8988T (cell line): Measurements from ENCODE around the gene SYNE4.
"Not testable (repeated sequence)": the region's sequence is repeated elsewhere in the genome, so short reads cannot be mapped to it uniquely, and the experiment has no call there.

Experiments used
- DNase-seq: peaks from one replicate; pipeline ENCODE4 v3.0.0; 2011

The SYNE4 gene

GRCh38 chr19:36008336-36008978, at the start of gene SYNE4:
SYNE4 (minus strand) TSS chr19:36008813; CDS start chr19:36008681, 132 bp downstream.
- DNase-seq: no peak

GRCh38 chr19:36054733-36055686, 46.4 kb upstream of the SYNE4 start, which contains the start of gene WDR62:
WDR62 (plus strand) TSS chr19:36054897; CDS start chr19:36054972, 75 bp downstream.
- DNase-seq: peak; percentile 96

- DNase-seq: peak; percentile 97
These were observed 45.6 kb upstream of the SYNE4 start, which contains the start of gene THAP8 for GRCh38 chr19:36054119-36054732. THAP8 (minus strand) TSS chr19:36054285; CDS start chr19:36054217, 68 bp downstream.

- DNase-seq: no peak
These were observed 43.0 kb upstream of the SYNE4 start for GRCh38 chr19:36051637-36052036.

DNA sequence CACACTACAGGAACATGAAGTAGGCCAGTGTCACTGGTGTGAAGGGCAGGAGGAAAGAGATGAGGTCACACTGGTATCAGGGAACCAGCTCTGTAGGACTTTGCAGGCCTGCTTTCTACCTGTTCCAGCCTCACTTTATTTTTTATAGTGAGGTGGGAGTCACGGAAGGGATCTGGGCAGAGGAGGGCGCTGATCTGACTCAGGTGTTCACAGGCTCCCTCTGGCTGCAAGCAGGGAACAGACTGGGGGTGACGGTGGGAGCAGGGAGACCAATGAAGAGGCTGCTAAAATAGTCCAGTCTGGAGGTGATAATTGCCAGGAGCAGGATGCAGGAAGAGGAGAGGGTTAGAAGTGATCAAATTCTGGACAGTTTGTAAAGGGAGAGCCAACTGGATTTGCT, 42.6 kb upstream of the SYNE4 start:
- DNase-seq: no peak

DNA sequence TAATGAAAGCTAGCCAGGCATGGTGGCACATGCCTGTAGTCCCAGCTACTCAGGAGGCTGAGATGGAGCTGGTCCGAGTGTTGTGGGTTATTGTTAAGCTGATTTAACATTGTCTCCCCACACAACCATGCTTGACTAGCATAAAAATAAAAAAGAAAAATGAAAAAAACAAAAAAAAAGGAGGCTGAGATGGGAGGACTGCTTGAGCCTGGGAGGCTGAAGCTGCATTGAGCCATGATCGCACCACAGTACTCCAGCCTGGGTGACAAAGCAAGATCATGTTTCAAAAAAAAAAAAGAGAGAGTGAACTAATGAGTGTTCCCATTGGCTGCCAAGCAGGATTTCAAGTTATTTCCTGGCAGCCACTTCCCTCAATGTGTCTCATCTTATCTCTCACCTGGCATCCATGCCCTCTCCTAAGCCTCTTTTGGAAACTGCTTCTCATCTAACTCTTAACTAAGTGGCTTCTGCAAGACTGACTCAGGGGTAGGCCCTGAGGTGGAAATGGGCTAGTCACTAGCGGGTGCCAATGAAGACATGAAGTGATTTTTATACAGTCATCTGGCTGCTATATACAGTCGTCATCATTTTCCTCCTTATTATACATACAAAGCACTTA, 40.6 kb upstream of the SYNE4 start:
- no peak for DNase-seq

- no peak for DNase-seq
These were observed 39.2 kb upstream of the SYNE4 start for GRCh38 chr19:36047835-36048234.

- DNase-seq: no peak
These were observed 37.9 kb upstream of the SYNE4 start for GRCh38 chr19:36046443-36047050.

GRCh38 chr19:36043952-36044351, 35.3 kb upstream of the SYNE4 start:
- DNase-seq: no peak

- no peak for DNase-seq
These were observed 33.2 kb upstream of the SYNE4 start for GRCh38 chr19:36041831-36042230.

- DNase-seq: not testable (repeated sequence)
These were observed 32.5 kb upstream of the SYNE4 start for GRCh38 chr19:36041092-36041491.

- no peak for DNase-seq
These were observed 31.9 kb upstream of the SYNE4 start for GRCh38 chr19:36040495-36040894.

- DNase-seq: no peak
These were observed 23.9 kb upstream of the SYNE4 start, which contains the start of gene CLIP3 for GRCh38 chr19:36032251-36033104. CLIP3 (minus strand) TSS chr19:36032873; CDS start chr19:36032357, 516 bp downstream.

GRCh38 chr19:36031308-36031707, 22.7 kb upstream of the SYNE4 start:
- DNase-seq: no peak

GRCh38 chr19:36030264-36031148, 21.9 kb upstream of the SYNE4 start:
- peak; percentile 59 for DNase-seq

- DNase-seq: no peak
These were observed 19.9 kb upstream of the SYNE4 start for GRCh38 chr19:36028313-36029041.

GRCh38 chr19:36027696-36028095, 19.1 kb upstream of the SYNE4 start:
- no peak for DNase-seq

DNA sequence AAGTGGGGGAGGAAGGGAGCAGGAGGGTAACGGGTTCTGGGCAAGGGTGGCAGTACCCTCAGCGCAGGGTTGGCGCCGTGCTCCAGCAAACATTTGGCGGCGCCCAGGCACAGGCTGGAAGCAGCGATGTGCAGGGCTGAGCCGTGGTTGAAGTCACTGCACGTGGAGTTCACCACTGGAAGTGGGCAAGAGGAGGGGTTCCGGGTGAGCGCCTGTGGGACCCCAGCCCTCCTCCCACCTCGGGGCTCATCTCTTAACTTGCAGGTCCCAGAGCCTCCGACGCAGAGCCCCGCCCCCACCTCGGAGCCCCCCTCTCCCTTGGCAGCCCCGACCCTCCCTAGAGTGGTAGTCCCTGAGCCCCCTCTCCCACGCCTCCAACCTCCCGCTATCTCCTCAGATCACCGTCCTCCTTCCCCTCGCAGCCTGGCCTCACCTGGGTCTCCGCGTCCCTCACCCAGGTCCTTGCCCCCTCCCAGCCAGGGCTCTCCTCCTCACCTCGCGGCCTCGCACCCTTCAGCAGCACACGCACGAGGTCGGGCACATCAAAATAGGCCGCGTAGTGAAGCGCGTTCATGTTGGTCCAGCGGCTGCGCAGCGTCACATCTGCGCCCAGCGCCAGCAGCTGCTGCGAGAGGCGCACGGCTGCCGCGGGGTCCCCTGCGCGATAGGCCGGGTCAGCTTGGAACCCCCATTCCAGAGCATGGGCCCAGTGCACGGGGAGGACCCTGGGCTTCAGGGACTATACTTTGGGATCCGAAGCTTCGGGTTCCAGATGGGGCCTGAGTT, 17.7 kb upstream of the SYNE4 start:
- DNase-seq: no peak

DNA sequence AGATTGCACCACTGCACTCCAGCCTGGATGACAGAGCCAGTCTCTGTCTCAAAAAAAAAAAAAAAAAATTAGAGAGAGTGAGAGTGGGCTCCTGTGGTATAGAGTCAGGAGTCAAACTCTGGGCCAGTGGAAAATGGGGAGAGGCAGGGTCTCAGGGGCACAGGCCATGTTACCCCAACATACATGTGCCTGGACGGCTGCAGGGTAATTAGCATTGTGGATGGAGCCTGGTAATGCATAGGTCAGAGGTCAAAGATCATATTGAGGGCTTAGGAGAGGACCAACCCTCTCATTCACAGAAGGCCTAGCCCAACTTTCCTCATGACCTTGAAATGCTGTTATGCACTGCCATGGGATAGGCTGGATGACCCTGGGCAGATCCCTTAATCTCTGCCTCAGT, 16.9 kb upstream of the SYNE4 start:
- DNase-seq: no peak
